ENCODE data around the gene CTNNA3.

Gene CTNNA3

DNA sequence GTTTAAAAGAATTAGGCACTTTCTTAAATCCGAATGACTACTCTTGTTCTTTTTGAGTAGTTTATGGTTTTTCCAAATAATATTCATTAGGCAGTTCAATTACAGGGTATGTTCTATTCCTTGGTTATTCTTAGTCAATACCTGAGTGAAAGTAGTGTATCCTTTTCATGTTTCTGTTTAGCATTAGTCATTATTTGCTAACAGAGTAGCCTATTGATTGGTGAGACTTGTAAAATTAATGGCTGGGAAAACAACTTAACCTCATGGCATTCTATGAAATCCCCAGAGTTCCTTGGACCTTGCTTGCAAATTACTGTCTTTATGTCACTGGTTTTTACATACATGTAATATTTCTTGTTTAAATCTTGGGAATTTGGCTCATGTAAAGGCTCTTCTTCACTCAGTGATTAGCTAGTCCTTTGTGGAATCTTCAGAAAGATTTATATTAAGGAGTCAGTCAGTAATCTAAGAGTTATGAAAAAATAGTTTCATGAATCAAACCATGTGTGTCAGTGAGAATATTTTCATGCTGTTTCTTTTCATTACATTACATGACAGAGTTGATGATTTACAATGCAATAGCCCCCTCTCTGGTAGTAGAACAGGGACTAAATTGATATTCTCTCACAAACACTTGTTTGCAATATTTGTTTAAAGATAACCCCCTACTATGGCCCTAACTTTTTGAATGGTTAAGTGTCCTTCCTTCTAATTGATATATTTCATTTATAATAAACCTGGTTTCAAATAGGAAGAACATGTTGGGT is 851.6 kb downstream of the CTNNA3 start:
- DNase-seq: no peak

DNA sequence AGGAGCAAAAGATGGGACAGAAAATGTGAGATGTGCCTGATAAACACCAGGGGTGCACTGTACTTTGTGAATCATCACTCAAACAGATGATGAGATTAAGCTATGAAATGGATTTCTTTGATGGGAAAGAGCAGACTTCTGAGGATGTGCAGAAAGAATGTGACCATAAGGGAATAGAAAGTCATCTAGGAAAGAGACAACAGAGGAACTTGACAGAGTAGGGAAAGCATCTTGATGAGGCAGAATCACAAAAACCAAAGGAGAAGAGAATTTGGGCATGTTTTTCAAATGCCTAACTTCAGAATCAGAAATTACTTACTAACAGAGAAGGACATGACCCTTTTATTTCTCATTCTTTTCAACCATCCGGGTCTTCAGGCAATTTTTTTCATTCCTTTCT is 852.6 kb downstream of the CTNNA3 start:
- DNase-seq: no peak

DNA sequence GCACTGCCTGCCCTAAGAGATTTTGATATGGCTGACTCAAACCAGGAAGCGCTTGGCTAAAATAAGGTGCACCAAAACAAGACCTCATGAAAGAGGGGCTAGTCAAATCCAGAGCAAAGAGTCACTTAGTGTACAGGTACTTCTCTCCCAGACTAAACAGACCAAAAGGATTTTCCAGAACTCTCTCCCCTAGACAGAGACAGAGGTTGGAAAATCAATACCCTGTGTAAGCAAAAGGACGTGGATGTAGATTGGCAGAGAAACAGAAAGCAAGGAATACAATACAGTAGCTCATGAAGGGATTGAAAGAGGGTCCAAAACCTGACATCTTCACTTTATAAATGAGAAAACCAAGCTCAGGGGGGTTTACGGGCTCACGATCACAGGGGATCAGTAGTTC is 853.1 kb downstream of the CTNNA3 start:
- no peak for DNase-seq

- no peak for DNase-seq
These were observed 853.6 kb downstream of the CTNNA3 start for GRCh38 chr10:66842371-66842770.

GRCh38 chr10:66838656-66839055 is 857.3 kb downstream of the CTNNA3 start:
- no peak for DNase-seq

GRCh38 chr10:66837990-66838389 is 858.0 kb downstream of the CTNNA3 start:
- no peak for DNase-seq

DNA sequence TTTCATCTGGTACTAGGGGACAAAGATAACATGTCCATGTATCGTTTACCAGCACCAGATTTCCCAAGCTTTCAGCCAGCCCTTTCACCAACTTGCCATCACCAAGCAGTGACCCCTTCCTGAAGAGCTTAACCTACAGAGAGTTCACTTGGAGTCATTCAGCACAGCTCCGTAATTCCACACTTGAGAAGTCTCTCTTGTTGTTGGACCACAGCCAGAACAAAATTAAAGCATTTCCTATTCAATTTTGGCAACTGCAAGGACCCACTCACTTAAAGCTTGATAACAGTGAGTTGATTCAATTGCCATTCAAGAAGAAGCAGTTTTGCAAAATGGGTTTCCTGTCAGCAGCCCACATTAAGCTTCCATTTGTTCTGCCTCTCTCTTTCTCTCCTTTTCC is 858.7 kb downstream of the CTNNA3 start:
- DNase-seq: no peak

GRCh38 chr10:66836771-66837170 is 859.2 kb downstream of the CTNNA3 start:
- no peak for DNase-seq

GRCh38 chr10:66836057-66836456 is 859.9 kb downstream of the CTNNA3 start:
- no peak for DNase-seq

- DNase-seq: no peak
These were observed 860.6 kb downstream of the CTNNA3 start for GRCh38 chr10:66835400-66835799.

GRCh38 chr10:66834802-66835201 is 861.2 kb downstream of the CTNNA3 start:
- DNase-seq: no peak

DNA sequence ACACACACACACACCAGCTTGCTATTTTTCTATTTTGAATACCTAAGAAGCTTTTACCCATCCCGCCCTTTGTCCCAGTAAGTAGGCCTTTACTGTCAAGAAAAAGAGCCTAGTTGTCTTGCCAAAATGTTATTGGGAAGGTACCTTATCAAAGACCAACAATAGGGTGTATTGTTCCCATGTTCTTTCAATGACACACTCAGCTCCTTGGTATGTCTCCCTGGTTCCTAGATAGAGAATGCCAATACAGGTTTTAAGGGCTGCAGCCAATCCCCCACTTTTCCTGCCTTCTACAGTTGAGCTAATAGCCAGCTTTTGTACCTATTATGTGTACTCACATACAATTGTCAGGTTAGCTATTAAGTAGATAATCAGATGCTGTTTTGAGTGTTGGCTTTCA is 862.1 kb downstream of the CTNNA3 start:
- no peak for DNase-seq

- DNase-seq: no peak
These were observed 863.1 kb downstream of the CTNNA3 start for GRCh38 chr10:66832781-66833422.

GRCh38 chr10:66828957-66829356 is 867.0 kb downstream of the CTNNA3 start:
- no peak for DNase-seq

DNA sequence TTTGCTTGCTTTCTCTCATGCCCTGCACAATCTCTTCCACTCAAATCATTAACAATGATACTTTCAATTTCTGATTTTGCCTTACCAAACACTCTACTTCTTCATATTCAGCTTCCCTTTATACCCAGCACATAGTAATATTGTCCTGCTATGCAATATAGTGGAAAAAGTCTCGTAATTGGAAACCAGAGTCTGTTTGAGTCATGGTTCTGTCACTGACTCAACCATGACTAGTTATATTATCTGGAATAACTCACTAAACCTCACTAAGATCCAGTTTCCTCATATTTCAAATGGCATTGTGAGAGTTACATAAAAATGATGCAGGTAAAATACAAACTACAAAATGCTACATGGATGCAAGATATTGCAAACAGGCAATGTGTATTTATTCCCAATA is 868.6 kb downstream of the CTNNA3 start:
- no peak for DNase-seq

DNA sequence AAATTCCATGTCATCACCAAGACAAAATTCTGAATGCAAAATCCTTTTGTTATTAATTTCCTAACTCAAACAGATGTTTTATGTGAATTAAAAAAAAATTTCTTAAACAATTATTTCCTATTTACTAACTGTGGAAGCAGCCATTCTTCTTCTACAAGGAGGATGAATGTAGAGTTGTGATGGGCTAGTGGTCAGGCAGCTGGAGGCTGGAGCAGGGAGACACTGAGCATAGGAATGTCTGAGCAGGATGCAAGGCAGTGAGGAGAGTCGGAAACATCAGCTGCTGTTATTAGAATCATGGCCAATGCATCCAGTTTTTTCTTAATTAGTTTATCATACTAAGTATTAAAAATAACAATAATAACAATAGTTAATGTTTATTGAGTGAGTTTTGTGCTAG is 872.7 kb downstream of the CTNNA3 start:
- no peak for DNase-seq

- DNase-seq: peak; percentile 28
These were observed 873.2 kb downstream of the CTNNA3 start for GRCh38 chr10:66822801-66823200.

- DNase-seq: no peak
These were observed 876.3 kb downstream of the CTNNA3 start for GRCh38 chr10:66819691-66820090.

DNA sequence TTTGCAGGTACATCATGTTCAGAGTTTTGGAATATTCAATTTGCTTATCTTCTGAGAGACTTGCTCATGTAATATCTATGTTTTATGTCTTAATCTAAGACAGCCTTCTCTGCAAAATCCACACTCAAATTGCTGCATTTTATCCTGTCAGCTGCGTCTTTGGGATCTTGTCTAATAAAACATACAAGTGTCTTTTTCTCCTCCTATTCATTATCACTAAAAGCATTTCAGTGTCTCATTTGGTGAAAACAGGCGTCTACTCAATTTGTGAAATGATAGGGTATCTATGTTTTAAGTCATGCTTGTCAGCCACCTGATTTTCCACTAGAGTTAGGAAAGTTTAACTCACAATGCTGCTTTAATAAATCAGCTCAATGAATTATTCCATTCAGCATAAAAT is 882.9 kb downstream of the CTNNA3 start:
- DNase-seq: no peak

DNA sequence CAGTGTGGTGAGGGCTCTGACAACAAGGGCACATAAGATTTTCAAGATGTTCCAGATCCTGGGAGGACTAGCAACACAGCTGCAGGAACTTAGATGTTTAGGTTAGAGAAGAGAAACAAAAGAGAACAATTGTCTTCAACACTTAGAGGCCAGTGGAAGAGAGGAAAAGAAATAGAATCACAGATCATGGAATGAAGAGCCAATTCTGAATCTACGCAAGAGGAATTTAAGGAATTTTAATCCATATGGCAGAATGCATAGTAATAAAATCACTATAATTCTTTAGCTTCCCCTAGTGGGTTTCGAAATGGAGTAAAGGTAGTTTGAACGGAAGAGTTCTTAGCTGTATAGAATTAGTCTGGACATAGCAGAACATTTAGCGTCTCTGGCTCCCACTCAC is 884.8 kb downstream of the CTNNA3 start:
- DNase-seq: no peak

- DNase-seq: no peak
These were observed 886.6 kb downstream of the CTNNA3 start for GRCh38 chr10:66809402-66809801.

- no peak for DNase-seq
These were observed 890.4 kb downstream of the CTNNA3 start for GRCh38 chr10:66805612-66806011.

- no peak for DNase-seq
These were observed 891.0 kb downstream of the CTNNA3 start for GRCh38 chr10:66804962-66805361.

DNA sequence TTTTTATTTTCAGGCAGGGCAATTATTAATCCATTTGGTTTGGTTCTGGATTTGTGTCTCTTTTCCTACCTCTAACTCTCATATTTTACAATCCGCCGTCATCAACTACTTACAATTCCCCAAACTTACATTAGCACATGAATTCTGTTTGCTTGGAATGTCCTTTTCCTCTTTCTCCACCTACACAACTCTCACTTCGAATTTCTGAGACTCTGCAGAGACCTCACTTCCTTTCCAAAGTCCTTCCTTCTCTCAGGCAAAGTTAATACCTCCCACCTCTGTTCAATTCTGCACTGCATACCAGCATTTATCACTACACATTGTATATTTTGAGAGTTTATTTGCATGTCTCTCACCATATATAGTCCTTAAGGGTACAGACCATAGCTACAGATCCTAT is 892.8 kb downstream of the CTNNA3 start:
- no peak for DNase-seq

DNA sequence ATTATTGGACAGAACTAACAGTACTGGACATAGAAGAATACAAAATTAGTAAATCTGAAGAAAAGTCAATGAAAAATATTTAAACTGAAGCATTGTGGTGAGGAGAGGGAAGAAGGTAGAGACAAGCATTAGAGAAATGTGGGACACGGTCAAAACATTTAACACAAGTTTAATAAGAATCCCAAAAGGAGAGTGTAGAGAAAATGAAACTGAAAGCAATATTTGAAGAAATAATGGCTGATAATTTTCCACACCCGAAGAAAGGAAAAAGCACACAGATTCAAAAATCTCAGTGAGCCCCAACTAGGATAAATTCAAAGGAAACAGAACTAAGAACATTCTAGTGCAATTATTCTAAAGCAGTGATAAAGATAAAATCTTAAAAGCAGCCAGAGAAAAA is 896.5 kb downstream of the CTNNA3 start:
- DNase-seq: no peak

Data from femur (tissue), 1 donor.